ENCODE results near the gene TSPAN9.

TSPAN9 gene

DNA sequence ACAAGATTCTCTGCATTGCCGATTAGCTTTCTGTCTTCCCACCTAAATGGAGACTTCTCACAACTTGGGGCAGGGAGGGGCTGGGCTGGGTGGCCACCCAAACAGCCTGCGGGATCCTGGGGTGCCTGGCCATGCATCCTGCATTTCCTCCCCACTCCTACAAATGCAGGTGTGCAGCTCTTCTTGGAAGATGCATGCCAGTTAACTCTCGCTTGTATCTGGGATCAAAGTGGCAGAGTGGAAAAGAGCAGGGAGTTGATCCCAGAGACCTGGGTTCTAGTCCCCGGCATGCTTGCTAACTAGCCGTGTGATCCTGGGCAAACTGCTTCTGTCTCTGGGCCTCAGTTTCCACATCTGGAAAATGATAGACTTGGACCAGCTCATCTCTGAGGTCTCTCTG is 136.6 kb downstream of the TSPAN9 start:
- DNase-seq = no peak

DNA sequence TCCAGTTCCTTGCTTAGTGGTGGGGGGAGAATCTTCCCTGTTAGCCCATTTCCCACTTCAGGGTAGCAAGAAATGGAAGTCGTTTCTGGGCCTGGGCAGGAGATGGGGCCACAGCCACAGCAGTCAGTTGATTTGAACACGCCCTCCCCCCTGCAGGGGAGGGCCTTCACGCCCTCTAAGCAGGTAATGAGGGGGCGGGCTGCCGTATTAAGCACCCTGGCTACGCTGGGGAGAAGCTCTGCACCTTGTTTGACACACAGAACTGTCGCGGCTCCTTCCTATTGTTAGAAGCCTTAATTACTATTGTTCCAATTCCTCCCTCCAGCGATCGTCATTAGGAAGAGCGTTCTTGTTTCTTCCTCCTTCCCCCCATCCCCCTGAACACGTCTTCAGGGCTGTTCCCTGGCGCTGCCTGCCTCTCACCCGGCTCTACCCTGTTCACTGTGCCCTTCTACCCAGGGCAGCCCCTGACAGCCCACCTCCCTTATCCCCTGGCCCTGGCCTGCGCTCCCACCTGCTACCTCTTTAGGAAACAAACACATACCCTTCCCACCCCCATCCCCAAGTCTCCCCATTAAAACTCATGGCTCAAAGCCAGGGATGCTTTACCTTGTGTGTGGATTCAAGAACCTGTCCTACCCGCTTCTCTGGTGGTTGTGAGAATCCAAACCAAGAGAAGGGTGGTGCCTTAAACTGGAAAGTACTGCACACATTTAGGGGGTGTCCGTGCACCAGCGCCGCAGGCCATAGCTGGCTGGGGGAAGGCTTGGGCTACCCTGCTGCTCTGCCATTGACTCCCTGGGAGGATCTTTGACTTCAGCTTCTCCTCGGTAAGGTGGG is 137.6 kb downstream of the TSPAN9 start:
- no peak for DNase-seq

DNA sequence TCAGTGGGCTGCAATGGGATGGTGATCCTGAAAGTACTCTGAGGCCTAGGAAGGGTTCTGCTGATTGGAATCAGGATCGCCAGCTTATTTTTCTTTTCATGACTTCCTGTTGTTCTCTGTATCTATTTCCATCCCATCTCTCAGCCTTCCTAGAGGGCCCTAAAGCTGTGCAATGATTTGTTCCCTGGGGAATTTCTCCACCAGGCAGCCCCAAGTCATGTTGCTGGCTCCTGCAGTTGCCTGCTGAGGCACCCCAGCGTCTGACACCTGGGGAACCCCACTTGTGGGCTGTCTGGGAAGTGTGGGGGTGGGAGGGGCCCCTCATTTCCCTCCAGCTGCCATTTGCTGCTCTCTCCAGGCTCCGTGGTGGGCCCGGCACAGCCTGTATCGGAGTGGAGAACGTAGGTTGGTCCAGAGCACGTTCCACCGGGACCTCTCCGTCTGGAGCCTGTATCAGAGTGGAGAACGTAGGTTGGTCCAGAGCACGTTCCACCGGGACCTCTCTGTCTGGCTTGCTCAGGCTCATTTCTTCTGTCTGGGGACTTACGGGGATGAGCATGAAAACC is 138.3 kb downstream of the TSPAN9 start:
- DNase-seq = no peak

DNA sequence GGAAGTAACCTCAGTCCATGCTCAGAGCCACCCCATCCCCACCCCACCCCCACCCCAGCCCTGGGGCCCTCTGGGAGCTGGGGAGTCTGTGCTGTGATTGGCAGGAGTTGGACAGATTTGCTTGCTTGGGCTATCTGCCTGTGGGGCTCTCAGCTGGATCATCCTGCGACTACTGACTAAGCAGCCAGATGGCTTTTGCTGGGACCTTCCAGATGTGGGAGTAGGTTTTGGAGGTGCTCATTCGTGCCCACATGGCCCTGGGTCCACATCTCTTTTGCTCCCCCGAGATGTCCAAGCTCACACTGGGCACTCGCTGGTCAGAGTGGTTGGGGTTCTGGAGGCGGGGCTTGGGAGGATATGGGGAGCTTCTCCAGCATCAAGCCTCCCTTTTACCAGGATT is 138.9 kb downstream of the TSPAN9 start:
- no peak for DNase-seq

DNA sequence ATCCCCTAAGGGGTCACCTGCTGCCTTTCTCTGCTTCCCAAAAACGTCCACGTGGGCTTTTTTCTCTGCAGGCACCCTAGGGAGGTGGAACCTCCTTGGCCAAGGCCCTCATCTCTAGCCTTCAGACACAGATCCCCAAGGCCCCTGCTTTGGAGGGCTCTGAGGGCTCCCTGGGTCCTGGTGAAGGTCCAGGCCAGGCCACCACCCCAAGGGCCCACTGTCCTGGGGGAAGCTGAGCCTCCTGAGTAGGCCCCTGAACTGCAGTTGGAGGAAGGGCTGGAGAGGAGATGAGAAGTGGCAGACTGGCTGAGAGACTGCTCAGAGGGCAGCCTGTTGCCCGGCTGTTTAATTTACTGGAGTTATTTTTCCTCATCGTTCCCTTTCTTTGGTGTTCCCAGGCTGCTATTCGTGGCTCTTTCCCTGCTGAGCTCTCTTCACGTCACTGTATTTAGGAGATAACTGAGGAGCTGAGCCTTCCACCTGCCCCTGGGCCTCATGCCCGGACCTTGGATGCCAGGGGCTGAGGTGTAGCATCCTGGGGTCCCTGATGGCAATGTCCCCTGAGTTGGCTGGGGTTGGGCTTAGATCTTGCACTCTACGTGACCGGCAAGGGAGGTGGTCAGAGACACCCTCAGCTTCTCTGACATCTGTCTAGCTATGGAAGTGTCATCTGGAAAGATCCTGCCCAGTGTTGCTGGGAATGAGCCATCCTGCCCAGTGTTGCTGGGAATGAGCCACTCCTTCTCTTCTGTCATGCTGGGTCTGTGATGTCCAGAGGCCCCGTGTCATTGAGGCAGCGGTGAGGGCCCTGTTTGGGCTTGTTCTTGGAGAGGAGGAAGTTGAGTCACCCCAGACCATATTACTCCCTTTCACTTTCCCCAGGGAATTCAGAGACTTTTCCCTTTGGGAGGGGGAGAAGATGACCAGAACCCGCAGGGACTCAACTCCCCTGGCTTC is 139.8 kb downstream of the TSPAN9 start:
- no peak for DNase-seq

DNA sequence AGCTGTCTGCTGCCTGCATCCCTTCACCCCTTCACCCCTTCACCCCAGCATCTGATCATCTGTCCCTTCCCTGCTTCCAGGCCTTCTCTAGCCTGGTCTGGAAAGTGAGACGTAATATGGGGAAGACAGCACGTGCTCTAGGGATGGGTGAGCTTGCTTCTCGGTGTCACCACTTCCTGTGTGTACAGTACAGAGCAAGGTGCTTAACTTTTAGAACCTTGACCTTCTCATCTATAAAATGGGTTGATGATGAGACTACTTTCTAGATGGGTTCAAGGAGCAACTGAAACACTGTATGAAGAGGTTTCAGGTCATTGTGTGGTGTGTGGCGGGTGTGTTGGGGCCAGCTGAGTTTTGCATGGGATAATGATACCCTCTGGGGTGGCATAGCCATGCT is 140.5 kb downstream of the TSPAN9 start:
- DNase-seq = no peak

DNA sequence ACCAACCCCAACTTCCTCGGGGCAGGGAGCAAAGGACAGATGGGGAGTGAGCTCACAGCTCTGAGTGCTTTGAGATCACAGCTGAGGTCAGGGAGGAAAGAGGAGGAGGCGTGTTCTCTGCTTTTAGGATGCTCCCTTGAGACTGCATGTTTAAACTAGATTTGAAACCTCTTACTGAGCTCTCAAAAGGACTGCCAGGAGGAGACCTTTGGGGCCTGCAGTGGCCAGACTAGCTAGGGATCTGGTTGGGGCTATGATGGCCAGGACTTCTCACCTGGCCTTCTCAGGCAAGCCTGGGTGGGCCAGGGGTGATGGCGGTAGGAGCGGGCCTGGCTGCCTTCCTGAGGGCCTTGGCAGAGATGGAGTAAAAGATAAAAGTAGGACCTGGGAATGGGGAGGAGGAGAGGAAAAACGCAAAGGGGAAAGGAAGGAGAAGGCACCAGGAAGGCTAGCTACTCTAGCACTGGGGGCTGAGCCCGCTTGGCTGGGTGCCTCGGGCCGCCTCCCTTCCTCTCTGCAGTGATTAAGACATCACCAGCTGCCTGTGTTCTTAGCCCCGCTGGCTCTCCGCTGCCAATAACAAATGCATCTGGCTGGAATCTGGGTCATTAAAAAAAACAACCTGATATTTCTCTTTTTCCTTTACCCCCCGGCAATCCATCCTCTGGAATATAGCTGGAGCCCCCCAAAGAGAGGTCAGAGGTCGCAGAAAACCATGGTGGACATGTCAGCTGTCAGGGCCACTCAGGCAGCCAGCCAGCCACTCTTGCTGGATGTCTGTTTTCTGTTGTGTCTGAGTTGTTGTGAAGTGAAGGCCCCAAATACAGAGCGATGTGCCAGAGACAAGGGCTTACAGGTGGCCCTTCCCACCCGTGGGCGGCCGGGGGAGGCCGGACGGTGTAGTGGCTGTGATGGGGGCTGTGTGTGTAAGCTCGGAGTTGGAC is 141.3 kb downstream of the TSPAN9 start:
- DNase-seq = peak; percentile 77

DNA sequence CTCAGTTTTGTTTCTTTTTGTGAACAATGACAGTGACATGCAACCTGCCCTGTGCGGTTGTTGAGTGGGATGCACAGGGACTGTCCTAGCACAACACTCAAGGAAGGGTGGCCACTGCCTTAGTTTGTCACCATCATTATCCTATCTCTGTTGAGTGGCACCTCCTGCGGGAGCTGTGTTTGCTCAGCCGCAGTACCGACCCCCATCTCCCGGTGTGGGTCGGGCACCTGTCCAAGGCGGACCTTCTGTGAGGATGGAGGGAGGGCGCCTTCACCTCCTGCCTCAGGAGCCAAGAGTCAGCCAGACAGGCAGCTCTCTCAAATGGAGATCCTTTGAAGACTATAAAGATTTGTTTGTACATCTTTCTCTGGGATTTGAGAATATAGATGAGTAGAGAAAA is 142.1 kb downstream of the TSPAN9 start:
- DNase-seq = no peak

DNA sequence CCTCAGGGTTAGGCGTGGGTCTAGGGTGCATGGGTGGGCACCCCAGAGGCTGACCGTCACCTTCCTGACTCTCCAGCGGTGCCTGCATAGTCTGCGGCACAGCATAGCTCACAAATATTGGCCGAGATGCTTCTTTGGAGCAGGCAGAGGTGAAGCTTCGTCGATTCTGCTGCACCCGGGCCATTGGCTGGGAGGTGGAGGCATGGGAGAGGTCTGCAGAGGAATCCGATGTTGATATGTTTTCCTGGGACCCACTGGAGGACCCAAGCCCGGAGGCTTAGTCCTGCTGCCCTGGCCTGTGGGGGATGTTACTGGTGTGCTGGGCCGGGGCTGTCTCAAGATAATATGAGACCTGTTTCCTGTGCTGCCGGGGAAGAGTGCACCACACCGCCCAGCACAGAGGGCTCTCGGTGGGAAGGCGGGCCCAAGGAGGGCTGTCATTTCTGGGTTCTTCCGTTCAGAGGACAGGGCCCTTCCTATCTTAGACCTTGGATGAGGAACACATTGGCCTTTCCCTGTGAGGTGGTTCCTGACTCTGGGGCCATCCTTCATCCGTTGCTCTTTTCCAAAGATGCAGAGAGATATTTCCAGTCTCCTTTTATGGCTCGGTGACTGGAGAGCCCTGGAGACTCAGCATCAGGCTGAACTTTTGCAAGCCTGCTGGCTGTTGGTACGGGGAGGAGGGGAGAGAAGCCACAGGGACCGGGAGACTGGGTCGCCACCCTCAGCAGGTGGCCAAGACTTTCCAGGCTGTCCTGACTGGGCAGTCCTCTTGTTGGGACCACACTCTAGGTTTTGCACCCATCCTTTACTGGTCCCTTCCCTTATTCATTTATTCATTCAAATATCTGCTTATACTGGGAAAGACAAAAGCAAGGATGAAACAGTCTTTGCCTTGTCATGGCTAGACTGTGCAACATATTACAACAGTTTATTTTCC is 143.5 kb downstream of the TSPAN9 start:
- no peak for DNase-seq

DNA sequence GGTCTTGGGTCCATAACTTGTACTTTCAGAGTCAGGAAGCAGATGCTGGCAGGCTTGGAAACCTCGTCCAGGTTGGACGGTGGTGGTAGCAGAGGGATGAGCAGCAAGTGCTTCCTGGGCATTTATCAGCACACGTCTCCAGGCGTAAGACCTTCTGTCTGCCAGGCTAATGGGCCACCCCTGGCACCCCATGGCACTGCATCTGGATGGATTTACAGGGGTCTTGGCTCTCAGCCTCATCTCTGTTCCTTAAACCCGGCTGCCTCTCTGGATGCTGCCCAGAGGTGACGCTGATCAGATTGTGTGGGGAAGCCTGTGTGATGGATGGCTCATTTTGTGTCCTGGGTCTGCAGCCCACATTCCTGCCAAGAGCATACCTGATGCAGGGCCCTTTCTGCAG is 145.1 kb downstream of the TSPAN9 start:
- no peak for DNase-seq

DNA sequence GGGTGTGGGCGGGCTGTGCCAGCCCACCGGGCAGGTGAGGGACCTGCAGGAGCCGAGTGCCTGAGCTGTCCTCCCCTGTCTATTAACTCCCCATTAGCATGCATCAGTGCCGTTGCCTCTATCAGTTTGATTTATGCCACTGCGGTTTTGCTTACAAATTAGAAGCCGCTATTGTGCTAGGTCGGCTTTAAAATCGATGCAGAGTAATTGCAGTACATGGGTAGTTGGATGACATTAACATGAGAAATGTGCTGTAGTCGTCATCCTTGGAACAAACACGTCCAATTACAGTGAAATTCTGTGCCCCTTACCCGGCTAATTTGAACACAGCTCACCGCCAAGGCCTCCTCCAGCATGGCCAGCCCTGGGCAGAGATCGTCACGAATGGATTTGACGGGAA is 145.8 kb downstream of the TSPAN9 start:
- DNase-seq = peak; percentile 52

DNA sequence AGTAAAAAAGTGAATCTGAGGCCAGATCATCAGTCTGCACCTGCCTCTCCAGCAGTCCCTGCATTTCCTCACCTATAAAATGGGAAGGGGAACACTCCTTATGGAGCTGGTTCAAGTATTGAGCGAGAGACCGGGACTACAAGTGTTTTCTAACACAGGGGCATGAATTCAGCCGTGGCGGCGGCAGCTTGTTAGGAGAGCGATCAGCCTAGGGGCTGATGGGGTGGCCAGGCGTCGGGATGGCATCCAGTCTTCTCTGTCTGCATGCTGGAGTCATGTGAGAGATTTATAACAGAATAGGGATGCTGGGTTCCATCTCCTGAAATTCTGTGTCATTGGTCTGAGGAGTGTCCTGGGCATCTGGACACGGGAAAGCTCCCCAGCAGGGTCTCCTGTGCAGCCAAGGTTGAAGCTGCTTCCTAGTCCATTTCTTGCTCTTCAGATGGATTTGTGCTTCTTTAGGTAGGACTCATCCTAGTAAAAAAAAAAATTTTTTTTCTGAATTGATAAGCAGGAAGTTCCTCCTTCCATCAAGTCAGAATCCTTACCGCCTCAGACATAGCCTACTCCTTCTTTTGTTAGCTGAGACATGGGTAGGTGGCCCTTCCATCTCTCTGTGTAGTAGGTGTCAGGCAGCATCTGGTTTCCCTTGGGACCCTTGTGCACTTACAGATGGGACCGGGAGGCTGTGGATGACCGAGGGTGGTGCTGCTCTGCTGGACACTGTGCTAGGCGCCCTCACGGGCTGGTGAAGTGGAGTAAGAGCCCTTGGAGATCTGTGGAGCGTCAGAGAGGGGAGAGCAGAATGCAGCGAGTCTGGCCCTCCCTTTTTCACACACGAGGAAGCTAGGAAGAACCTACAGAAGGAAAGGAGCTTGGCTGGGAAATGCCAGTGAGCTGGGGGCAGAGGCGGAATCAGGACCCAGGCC is 146.7 kb downstream of the TSPAN9 start:
- DNase-seq = no peak

DNA sequence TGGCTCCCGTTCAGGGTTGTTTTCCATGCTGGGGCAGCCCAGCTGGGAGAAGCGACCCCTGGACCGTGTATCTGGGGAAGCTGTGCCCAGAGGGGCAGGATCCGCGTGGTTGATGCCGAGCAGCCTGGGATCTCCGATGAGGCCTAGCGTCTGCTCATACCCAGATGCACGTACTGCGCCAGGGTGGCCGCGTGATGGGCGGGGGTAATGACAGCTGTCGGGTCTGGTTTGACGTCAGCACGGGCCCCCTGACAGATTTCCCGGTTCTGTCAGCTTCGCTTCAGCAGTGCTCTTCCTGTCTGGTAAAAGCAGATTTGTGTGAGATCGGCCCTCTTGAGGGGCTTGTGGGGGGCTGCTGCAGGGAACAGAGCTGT is 147.3 kb downstream of the TSPAN9 start:
- DNase-seq = peak; percentile 59

DNA sequence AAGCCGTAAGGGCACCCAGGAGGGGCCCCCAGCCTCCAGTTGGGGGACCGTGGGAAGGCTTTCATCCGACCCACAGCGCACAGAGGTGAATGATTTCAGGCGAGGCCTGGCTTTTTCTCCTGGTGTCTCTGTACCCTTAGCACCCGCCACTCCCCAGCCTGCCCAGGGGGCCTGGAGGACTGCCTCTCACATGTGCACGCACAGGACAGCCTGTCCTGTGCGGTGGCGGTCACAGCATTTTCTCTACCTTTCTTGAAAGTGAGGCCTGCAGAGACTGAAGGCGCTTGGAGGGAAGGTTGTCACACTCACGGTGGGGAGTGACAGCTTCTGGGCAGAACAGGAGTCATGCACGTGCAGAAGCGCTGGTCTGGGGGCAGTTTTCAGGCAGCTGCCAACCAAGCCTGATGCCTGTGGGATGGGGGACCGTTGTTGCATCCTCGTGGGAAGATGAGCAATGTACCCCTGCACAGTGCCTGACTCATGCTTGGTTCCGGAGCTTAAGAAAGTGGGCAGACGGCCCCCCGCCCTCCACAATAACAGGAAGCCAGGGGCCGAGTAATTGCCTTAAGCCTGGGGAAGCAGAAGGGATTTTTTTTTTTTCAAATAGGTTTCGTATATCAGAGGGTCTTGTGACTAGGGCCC is 148.1 kb downstream of the TSPAN9 start:
- peak; percentile 51 for DNase-seq

DNA sequence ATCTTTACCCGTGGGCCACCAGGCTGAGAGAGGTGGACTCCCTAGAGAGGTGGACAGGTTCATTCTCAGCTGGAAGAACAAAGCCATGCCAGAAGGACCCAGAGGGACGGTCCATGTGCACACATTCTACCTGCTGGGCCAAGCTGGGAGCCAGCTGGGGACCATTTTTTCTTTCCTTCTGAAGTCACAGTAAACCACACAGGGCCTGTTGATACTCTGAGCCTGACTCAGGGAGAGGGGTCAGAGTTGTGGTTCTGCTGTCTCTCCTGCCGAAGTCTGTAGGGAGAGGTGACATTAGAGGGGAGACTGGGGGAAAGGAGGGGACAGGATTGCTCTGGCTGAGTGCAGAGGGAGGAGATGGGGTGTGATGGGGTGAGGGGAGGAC is 148.6 kb downstream of the TSPAN9 start:
- DNase-seq = no peak

DNA sequence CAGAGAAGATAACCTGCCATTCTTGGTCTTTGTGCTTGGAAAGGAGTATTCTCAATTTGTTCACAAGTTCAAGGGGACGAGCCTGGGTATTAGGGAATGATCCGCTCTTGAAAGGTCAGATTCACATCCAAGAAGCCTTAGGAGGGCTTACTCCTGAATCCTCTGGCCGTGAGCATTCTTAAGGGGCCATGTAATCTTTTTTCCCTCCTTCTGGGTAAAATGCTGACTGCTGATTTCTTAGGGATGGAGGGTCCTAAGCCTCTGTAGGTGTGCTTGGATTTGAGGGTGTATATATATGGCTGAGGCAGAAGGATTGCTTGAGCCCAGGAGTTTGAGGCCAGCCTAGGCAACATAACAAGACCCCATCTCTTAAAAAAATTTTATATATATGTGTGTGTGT is 149.1 kb downstream of the TSPAN9 start:
- no peak for DNase-seq

DNA sequence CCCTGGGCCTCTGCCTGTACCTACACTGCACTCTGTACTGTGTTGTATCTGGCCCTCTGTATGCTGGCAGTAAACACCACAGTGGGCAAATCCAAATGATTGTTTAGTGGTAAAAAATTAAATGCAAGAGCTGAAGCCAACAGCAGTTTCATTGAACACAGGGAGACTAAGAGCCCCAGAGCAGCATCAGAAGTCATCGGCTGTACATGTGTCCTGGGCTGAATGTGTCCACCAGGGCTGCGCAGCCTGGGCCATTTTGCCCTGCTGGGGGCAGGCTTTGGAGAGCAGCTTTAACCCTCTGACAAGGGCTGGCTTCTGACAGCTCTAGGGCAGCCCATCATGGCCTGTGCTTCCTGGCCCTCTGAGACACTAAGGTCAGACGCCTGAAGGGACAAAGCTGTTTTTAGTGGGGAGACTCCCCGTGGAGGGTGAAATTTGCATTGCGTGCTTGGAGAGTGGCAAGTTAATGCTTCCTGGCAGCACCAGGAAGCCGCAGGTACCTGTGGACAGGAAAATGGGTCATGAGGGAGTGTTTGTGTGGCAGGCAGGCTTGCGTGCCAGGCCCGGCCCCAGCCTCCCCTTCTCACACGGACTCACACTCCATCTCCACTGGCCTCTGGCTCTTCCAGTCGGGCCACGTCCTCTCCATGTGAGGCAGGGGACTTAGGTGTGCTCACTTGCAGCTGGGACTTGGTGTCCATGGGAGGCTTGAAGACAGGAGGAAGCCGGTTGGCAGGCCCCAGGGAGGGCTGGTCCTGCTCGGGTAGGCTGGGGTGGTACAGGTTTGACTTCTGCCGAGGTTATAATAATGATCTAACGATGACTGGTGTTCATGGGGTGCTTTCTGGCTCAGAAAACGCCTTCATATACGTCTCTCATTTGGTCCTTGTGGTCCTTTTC is 150.1 kb downstream of the TSPAN9 start:
- DNase-seq = no peak

DNA sequence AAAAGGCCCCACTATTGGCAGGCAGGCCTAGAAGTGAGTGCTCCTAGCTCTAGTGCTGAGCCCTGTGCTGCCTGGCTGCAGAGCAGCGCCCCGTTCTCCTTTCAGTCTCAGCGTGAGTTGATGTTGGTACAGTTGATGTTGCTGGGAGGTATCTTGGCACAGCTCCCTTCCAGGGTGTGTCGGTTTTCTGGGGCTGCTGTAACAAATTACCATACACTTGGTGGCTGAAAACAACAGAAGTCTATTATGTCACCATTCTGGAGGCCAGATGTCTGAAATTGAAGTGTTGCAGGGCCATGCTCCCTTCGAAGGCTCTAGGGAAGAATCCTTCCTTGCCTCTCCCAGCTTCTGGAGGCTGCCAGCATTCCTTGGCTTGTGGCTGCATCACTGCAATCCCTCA is 151.4 kb downstream of the TSPAN9 start:
- no peak for DNase-seq

DNA sequence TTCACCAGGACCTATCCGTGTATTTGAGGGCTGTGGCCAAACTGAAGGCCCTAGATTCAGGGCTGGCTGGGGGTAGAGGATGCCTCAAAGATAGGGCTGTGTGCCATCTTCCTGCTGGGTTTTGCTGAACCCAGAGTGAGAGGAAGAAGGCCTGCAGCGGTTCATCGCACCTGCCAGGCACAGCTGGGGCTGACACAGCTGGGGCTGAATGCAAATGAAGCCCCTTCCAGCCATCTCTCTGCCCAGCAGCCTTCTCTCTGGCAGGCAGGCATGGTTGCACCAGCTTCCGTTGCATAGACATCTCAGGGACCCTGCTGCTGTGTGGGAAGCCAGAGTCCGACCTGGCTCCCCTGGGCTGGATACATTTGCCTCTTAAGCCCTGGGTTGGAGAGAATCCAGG is 152.4 kb downstream of the TSPAN9 start:
- no peak for DNase-seq

Measured in retina (tissue), 1 donor.